Measurements from ENCODE around the gene NANOS2.
"Not testable (repeated sequence)": the region's sequence is repeated elsewhere in the genome, so short reads cannot be mapped to it uniquely, and the experiment has no call there.

Gene NANOS2

GRCh38 chr19:45927565-45928261 lies 13.1 kb upstream of the NANOS2 start:
- peak; percentile 39 for FAIRE-seq

- no peak for FAIRE-seq
These were observed 10.4 kb upstream of the NANOS2 start for GRCh38 chr19:45924891-45925447.

DNA sequence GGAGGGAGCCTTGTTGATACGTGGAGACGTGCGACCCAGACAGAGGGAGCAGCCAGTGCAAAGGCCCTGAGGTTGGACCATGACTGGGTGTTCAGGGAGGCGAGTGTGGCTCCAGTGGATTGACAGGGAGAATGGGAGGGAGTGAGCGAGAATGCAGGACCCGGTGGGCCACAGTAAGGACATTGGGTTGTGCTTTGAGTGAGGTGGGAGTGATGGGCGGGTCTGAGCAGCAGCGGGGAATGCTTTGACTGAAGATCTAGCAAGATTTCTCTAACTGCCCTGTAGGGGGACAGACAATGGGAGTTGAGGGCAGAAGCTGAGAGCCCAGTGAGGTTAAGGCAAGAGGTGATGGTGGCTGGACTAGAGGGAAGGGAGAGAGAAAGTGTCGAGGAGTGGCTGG lies 7.7 kb upstream of the NANOS2 start:
- FAIRE-seq, result no peak

- no peak for FAIRE-seq
These were observed 5.9 kb upstream of the NANOS2 start for GRCh38 chr19:45920458-45920857.

DNA sequence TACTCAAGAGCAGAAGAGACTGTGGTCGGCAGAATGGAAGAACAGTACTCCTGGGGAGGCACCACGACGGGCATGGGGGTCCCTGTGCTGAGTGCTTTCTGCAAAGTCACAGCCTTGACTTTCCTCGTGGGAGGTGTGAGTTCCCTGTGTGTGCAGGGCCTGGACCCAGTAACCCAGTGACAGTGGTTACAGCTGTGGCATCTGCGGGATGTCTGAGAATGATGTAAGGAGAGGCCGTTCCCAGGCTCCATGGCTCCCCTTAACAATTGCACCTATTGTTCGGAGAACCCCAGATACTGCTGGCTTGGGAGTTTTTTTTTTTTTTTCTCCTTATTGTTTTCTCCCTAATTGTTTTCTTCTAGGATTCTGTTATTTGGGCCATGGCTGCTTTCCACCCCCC lies 5.1 kb upstream of the NANOS2 start:
- no peak for FAIRE-seq

DNA sequence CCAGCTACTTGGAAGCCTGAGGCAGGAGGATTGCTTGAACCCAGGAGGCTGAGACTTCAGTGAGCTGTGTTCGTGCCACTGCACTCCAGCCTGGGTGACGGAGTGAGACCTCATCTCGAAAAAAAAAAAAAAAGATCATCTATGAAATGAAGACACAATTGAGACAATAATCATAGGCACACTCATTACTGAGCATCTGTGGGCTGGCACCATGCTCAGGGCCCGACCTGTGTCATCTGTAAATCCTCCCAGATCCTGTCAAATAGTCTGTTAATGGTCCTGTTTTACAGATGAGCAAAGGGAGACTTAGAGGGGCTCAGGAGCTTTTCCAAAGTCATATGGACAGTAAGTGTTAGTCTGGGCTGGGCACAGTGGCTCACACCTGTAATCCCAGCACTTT lies 4.1 kb upstream of the NANOS2 start:
- FAIRE-seq, result no peak

DNA sequence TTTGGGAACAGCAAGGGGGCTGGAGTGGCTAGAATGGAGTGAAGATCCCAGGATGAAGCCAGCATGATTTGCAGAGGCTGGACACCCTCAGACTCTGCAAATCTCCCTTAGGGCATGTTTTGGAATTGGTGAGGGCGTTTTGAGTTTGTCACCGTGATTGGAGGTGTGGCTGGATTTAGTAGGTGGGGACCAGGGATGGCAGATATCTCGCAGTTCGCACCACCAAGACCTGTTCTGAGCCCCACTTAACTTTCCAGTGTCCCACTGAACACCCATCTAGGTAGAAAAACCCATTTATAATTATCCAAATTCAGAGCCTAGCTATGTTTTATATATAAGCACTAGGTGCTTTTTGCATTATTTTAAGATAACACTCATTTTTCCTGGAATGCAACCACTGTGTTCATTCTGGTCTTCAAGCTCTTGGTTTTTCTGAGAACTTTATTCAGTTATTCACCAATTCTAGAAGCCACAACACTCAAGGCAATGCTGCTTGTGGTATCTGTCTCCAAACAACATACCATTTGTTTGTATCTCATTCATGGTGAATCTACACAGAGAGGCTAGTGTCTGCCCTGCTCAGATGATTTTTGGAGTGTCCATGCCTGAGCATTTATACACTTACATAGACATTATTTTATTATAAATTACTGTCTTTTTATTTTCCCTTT lies 3.0 kb upstream of the NANOS2 start:
- no peak for FAIRE-seq

DNA sequence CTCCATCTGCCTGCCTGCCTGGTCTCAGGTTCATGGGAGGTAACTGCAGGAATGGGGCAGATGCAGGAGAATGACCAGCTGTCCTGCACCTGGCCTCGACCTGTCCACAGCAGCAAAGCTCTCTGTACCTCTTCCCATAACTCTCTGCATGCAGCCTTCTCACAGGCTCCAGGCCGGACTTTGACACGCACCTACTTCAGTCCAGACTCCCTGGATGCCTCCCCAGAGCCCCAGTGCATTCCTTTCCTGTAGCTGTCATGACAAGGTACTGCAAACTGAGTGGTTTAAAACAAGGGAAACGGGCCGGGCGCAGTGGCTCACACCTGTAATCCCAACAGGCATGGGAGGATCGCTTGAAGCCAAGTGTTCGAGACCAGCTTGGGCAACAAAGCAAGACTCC lies 3.3 kb downstream of the NANOS2 start:
- FAIRE-seq, result no peak

DNA sequence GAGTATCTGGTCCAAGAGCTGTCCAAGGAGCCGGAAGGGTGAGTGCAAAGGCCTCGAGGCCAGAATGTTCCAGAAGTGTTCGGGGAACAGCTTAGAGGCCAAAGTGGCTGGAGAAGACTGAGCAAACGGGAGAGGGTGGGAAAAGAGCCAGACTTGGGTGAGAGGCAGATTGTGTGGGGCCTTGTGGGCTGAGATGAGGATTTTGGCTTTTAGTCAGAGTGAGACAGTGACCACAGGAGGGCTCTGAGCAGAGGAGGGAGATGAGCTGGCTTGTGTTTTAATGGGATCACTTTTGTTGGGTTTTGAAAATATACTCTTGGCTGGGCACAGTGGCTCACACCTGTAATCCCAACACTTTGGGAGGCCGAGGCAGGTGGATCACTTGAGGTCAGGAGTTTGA lies 5.6 kb downstream of the NANOS2 start:
- no peak for FAIRE-seq

- no peak for FAIRE-seq
These were observed 8.4 kb downstream of the NANOS2 start for GRCh38 chr19:45906221-45906620.

DNA sequence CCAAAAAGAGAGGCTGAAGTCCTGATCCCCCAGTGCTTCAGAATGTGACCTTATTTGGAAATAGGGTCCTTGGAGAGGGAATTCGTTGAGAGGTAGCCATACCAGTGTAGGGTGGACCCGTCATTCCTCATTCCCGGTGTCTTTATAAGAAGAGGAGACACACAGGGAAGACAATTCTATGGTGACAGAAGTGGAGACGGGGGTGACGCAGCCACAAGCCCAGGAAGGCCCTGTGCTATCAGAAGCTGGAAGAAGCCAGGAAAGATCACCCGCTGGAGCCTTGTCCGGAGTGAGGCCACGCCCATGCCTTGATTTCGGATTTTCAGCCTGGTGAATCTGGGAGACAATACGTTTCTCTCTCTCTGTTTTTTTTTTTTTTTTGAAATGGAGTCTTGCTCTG lies 9.6 kb downstream of the NANOS2 start:
- no peak for FAIRE-seq

DNA sequence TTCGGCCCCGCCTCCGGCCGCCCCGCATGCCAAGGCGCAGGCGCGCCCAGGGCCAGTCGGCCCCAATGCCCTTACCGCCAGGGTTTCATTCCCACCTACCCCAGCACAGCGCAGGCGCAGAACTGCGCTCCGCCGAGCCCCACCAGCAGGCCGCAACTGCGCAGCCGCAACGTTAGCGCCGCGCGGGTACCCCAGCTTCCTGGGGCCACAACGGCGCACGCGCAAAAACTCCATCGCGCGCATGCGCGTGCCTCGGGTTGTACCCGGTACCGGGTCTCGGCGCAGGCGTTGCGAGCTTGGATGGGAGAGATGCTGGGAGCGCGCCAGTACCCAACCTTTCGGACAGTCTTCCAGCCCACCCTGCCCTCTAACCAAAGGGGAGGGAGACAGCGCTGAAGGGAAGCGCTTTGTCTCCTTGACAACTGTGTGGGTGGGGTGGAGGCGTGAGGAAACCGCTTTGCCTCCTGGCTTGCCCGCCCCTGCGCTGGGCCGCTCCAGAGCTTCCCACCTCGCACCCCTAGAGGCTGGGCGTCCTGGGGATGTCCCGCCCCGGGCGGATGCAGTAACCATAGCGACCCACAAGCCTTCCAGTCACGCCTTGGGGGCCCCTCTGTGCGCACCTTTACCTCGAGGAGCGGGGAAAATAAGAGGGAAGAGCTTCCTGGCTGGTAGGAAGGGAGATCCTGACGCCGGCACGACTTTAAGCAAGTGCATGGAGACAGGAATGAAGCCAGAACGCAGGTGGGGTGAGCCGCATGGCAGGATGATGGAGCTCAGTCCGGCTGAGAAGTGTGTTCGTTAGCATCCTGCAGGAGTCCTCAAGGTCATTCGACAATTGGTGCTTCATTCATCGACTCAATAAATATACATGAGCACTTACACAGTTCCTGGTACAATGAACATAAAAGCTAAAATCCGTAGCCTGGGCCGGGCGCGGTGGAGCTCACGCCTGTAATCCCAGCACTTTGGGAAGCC lies 11.6 kb downstream of the NANOS2 start:
- FAIRE-seq, result peak; percentile 15

GRCh38 chr19:45901912-45902650 lies 12.5 kb downstream of the NANOS2 start, which contains the start of gene MYPOP:
Gene MYPOP, minus strand, starts transcription at chr19:45902613. Its CDS starts 840 bp downstream, at chr19:45901773.
- no peak for FAIRE-seq

- FAIRE-seq, result no peak
These were observed 13.1 kb downstream of the NANOS2 start for GRCh38 chr19:45901432-45901911.

DNA sequence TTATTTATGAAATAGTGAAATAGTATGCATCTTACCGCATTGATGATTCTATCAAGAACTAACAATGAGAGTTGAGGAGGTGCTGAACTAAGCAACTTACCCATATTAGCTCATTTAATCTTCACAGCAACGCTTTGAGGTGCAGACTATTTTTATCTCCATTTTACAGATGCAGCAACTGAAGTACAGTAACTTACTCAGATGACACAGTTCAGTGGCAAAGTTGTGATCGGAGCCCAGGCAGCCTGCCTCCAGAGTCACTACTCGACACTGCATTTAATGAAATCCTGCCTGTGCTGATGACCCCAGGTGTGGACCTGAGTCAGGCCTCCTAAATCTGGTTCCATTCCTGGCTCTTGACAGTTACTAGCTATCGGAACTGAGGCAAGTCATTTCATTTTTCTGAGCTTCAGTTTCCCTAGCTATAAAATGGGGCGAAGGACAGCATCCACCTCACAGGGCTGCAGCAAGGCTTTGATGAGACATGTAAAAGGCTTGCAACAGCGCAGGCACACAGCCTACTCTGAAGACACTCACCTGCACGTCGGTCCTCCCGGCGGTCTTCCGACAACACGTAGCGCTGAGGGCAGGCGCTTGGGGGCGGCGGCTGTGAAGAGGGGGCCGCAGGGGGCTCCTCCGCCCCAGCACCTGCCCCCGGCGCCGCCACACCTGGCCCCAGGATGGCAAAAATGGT lies 13.7 kb downstream of the NANOS2 start:
- no peak for FAIRE-seq

DNA sequence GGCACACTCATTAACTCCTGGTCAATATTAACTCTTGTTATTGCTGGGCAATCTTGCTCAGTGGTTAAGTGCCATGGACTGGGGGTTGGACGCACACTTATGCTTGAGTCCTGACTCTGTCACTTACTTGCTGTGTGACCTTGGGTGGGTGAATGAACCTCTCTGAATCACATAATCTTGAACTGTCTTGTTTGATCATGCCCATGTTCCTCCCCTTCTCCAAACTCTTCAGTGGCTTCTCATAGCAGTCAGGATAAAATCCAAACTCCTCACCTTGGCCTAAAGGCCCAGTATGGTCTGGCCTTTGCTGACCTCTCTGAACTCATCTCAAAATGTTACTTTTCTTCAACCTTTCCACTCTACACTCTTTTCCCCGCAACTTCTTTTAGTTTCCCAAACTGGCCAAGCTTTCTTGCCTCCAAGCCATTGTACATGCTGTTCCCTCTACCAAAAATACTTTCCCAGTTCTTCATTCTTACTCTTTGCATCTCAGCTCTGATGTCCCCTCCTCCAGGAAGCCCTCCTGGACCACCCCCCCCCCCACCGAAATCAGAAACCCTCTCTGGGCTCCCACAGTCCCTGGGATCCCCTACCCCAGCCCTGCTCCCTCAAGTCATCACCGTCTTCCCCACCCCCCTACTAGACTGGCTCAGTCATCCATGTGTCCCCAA lies 14.5 kb downstream of the NANOS2 start:
- no peak for FAIRE-seq

- no peak for FAIRE-seq
These were observed 15.3 kb downstream of the NANOS2 start for GRCh38 chr19:45899253-45899652.

DNA sequence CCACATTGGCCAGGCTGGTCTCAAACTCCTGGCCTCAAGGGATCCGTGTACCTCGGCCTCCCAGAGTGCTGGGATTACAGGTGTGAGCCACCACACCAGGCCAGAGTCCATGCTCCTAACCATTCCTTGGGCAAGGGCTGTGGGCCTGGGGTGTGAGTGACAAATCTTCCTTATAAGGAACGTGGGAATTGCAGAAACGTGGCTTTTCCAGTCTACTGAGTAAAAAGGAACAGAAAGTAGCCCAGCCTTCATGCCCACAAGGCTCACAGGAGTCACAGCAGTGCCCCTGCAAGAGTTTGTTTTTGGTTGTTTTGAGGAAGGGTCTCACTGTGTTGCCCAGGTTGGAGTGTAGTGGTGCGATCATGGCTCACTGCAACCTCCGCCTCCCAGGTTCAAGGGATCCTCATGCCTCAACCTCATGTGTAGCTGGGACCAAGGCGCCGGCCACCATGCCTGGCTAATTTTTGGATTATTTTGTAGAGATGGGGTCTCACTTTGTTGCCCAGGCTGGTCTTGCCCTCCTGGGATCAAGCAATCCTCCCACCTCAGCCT lies 17.2 kb downstream of the NANOS2 start:
- no peak for FAIRE-seq

GRCh38 chr19:45895983-45896599 lies 18.5 kb downstream of the NANOS2 start:
- FAIRE-seq, result not testable (repeated sequence)

- FAIRE-seq, result no peak
These were observed 19.0 kb downstream of the NANOS2 start for GRCh38 chr19:45895519-45895972.

Measured in TTC549 (cell line).